ENCODE results near the gene TNRC18.

GRCh38 chr7:5314864-5315263, 108.8 kb downstream of the TNRC18 start:
- no peak for TF ChIP-seq EZH2 (IDR thresholded peaks at IDR 0.05; ENCODE audit: insufficient read depth, poor library complexity, severe bottlenecking)
- TF ChIP-seq EZH2phosphoT487 (IDR thresholded peaks at IDR 0.05; ENCODE audit: insufficient read depth, low read depth), result no peak

Data from GM23248 (cell line).